ENCODE results near the gene GUCY1A2. TPM values are rescaled to one million over a fixed set of nuclear protein-coding genes. Genes with fewer than 3 reads are reported as not detected.

GUCY1A2 gene
- total and polyA plus RNA-seq, 2 experiments from 2014 or later, result 0.15 to 0.54 TPM

DNA sequence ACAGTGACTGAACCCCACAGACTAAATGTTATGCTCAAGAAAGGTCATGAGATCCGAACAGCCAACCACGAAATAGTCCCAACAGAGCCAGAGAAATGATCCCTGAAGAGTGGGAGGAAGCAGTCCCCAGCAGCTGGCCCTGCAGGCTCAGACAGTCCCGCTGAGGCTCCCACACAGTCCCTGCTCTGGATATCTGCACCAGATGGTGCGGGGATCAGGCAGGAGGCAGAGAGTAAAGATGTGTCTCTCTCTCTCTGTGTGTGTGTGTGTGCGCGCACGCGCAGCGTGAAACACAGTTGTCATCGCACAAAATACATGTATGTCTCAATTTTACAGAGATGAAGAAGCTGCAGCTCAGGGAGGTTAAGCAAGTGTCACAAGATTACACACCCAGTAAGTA, 27.9 kb downstream of the GUCY1A2 start:
- Histone ChIP-seq H3K4me1 (ENCODE audit: insufficient read depth) (peaks cover 44% of the 10 kb centered on the region), H4K20me1 (ENCODE audit: insufficient read depth) (no peaks in the 10 kb centered on the region), H3K36me3 (ENCODE audit: low read depth) (no peaks in the 10 kb centered on the region), H3K9me3 (ENCODE audit: low read depth) (no peaks in the 10 kb centered on the region), H3K27ac (no peak overlapping the region), H3K79me2 (ENCODE audit: insufficient read depth) (no peaks in the 10 kb centered on the region), H3K4me3 (no peak overlapping the region), H2AFZ (no peak overlapping the region), H3K27me3 (replicated peaks; ENCODE audit: insufficient read depth) (no peaks in the 10 kb centered on the region), H3K4me2 (ENCODE audit: unreplicated experiment) (no peak overlapping the region), H3K9me2 (ENCODE audit: insufficient read depth) (no peaks in the 10 kb centered on the region), H3K9ac (no peak overlapping the region), H3F3A (ENCODE audit: insufficient read depth) (peaks cover 42% of the 10 kb centered on the region)
- no peak for TF ChIP-seq EZH2 (IDR thresholded peaks at IDR 0.05; ENCODE audit: insufficient read depth, poor library complexity, severe bottlenecking)
- no peak for TF ChIP-seq EZH2phosphoT487 (IDR thresholded peaks at IDR 0.05; ENCODE audit: insufficient read depth, low read depth)
- in situ Hi-C loops (cut with MboI), result no loop called here
- no peak for DNase-seq
- WGBS, 2 experiments (ENCODE audit: low coverage in 1 of 2, low lambda C conversion rate in 2 of 2, missing lambda C conversion rate in 2 of 2), result 61 to 63% methylated on average over 10 of the region's 10 CpGs

DNA sequence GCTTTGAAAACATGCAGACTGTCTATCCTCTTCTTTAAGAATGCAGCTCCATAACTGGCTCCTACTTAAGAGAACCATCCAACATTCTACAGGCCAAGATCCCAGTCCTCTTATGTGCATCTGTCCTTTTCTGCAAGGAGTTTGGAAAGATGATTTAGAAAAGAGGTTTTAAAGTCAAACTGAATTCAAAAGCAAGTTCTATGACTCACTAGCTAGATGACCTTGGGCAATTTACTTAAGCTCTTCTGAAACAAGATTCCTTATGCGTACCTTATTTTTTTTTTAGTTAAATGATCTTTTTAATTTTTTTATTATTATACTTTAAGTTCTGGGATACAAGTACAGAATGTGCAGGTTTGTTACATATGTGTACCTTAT, 29.2 kb downstream of the GUCY1A2 start:
- H3K4me3 ChIP-seq, result 0 out of 2 replicates have a peak overlapping the region, but pooled peaks have one; percentile 2
- peak; percentile 74 for DNase-seq
- H3K9me3 ChIP-seq (ENCODE audit: low read depth), result no peaks in the 10 kb centered on the region
- no peaks in the 10 kb centered on the region for H4K20me1 ChIP-seq (ENCODE audit: insufficient read depth)
- in situ Hi-C loops (cut with MboI), result no loop called here
- no peaks in the 10 kb centered on the region for H3K79me2 ChIP-seq (ENCODE audit: insufficient read depth)
- H3K9ac ChIP-seq, result peak overlapping the region; percentile 17; the same call in 1 of the 2 replicates
- H3K36me3 ChIP-seq (ENCODE audit: low read depth), result no peaks in the 10 kb centered on the region
- no peaks in the 10 kb centered on the region for H3K9me2 ChIP-seq (ENCODE audit: insufficient read depth)
- H3F3A ChIP-seq (ENCODE audit: insufficient read depth), result peaks cover 45% of the 10 kb centered on the region
- H3K27me3 ChIP-seq (replicated peaks; ENCODE audit: insufficient read depth), result no peaks in the 10 kb centered on the region
- peaks cover 49% of the 10 kb centered on the region for H3K4me1 ChIP-seq (ENCODE audit: insufficient read depth)
- peak overlapping the region; percentile 53 for H3K4me2 ChIP-seq (ENCODE audit: unreplicated experiment)
- peak overlapping the region; percentile 2; the same call in 1 of the 2 replicates for H2AFZ ChIP-seq
- H3K27ac ChIP-seq, result peak overlapping the region; percentile 67
- no peak for TF ChIP-seq EZH2 (IDR thresholded peaks at IDR 0.05; ENCODE audit: insufficient read depth, poor library complexity, severe bottlenecking)
- TF ChIP-seq EZH2phosphoT487 (IDR thresholded peaks at IDR 0.05; ENCODE audit: insufficient read depth, low read depth), result no peak
- 35 to 46% methylated on average over 1 of the region's 1 CpG for WGBS, 2 experiments (ENCODE audit: low coverage in 1 of 2, low lambda C conversion rate in 2 of 2, missing lambda C conversion rate in 2 of 2)

DNA sequence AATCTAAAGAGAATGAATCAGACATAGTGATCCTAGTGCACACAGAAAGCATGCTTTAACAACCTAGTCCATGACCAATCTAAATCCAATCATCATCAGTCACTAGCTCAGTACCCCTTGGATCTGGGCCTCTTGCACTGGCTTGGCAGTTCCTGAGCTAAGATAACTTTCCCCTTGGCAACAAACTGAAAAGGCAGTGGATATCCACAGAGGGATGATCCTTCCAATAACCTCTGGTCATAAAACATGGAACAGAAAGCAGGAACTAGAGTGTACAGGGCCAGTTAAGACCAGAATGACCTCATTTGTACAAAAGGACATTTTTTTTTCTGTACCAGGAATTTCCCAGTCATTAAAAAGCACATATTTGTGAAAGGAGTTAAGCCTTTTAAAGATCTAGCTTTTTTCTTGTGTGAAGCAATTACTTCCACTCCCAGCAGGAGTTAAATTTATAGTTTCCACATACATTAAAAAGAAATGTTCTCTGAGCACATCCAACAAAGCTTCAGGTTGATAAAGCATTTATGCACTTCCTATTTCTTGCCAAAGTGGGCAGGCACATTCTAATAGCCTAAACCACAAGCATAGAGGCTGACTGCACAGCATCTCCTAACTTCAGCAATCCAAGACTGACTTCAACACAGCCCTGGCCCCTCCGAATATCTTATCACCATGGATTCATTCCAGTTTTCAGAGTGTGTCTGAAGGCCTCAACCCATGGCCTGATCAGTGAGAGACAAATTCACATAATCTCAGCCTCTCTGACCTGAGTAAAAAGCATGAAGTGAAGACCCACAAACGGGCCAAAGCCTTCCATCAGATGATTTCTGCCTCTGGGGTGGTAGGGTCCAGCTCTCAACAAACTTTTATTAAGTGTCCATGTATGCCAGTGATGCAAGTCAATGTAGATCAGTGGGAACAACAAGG, 29.9 kb downstream of the GUCY1A2 start:
- H3K4me2 ChIP-seq (ENCODE audit: unreplicated experiment), result peak overlapping the region; percentile 53

DNA sequence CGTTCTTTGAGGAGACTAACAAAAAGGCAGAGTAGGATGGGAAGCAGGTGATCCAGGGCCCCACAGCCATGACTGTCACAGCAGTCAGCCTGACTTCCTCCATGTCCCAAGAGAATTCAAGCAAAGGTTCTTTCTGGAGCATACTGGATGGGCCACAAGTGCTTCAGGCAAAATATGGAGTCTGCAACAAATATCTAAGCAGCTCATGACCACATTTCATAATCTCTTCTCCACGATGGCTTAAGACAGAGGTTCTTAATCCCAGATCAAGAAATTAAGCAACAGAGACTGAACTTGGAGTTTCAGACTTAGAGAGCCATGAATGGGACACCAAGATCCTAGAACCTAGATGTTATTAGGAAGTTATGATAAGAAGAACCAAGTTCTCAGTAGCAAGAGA, 31.6 kb downstream of the GUCY1A2 start:
- H3F3A ChIP-seq (ENCODE audit: insufficient read depth), result peaks cover 45% of the 10 kb centered on the region
- H4K20me1 ChIP-seq (ENCODE audit: insufficient read depth), result no peaks in the 10 kb centered on the region
- H3K4me2 ChIP-seq (ENCODE audit: unreplicated experiment), result peak overlapping the region; percentile 45
- no peaks in the 10 kb centered on the region for H3K9me2 ChIP-seq (ENCODE audit: insufficient read depth)
- H3K36me3 ChIP-seq (ENCODE audit: low read depth), result no peaks in the 10 kb centered on the region
- no peak for TF ChIP-seq EZH2phosphoT487 (IDR thresholded peaks at IDR 0.05; ENCODE audit: insufficient read depth, low read depth)
- TF ChIP-seq EZH2 (IDR thresholded peaks at IDR 0.05; ENCODE audit: insufficient read depth, poor library complexity, severe bottlenecking), result no peak
- H3K27me3 ChIP-seq (replicated peaks; ENCODE audit: insufficient read depth), result no peaks in the 10 kb centered on the region
- no peaks in the 10 kb centered on the region for H3K9me3 ChIP-seq (ENCODE audit: low read depth)
- DNase-seq, result peak; percentile 32
- no peak overlapping the region for H3K9ac ChIP-seq
- WGBS, 2 experiments (ENCODE audit: low coverage in 1 of 2, low lambda C conversion rate in 2 of 2, missing lambda C conversion rate in 2 of 2), result 8 to 13% methylated on average over 2 of the region's 2 CpGs
- in situ Hi-C loops (cut with MboI), result no loop called here
- no peaks in the 10 kb centered on the region for H3K79me2 ChIP-seq (ENCODE audit: insufficient read depth)
- H3K27ac ChIP-seq, result peak overlapping the region; percentile 67
- no peak overlapping the region for H2AFZ ChIP-seq
- peaks cover 49% of the 10 kb centered on the region for H3K4me1 ChIP-seq (ENCODE audit: insufficient read depth)
- no peak overlapping the region for H3K4me3 ChIP-seq

More for the DNA sequence above, 29.9 kb downstream of the GUCY1A2 start:
- peak; percentile 89 for DNase-seq
- Histone ChIP-seq H3K27me3 (replicated peaks; ENCODE audit: insufficient read depth) (no peaks in the 10 kb centered on the region), H3K9ac (peak overlapping the region; percentile 17; the same call in 1 of the 2 replicates), H3K9me2 (ENCODE audit: insufficient read depth) (no peaks in the 10 kb centered on the region), H3K9me3 (ENCODE audit: low read depth) (no peaks in the 10 kb centered on the region), H2AFZ (peak overlapping the region; percentile 2; the same call in 1 of the 2 replicates), H4K20me1 (ENCODE audit: insufficient read depth) (no peaks in the 10 kb centered on the region), H3K27ac (peak overlapping the region; percentile 67), H3K79me2 (ENCODE audit: insufficient read depth) (no peaks in the 10 kb centered on the region), H3K36me3 (ENCODE audit: low read depth) (no peaks in the 10 kb centered on the region), H3F3A (ENCODE audit: insufficient read depth) (peaks cover 45% of the 10 kb centered on the region), H3K4me3 (0 out of 2 replicates have a peak overlapping the region, but pooled peaks have one; percentile 2), H3K4me1 (ENCODE audit: insufficient read depth) (peaks cover 49% of the 10 kb centered on the region)
- in situ Hi-C loops (cut with MboI), result no loop called here
- TF ChIP-seq EZH2 (IDR thresholded peaks at IDR 0.05; ENCODE audit: insufficient read depth, poor library complexity, severe bottlenecking) (no peak), EZH2phosphoT487 (IDR thresholded peaks at IDR 0.05; ENCODE audit: insufficient read depth, low read depth) (no peak)
- 14 to 31% methylated on average over 2 of the region's 2 CpGs for WGBS, 2 experiments (ENCODE audit: low coverage in 1 of 2, low lambda C conversion rate in 2 of 2, missing lambda C conversion rate in 2 of 2)

Measured in GM23248 (cell line).